A549 treated with GW870086 at 1 μM for 4 hours (cell line): ENCODE measurements around the gene RSPO4. TPM values are rescaled to one million over a fixed set of nuclear protein-coding genes. Genes with fewer than 3 reads are reported as not detected.

Experiments
- total RNA-seq: library from RNA; stranded (reverse); fragments of 200-300 nt; extraction: Qiagen RNA extraction; gene quantifications from 5 replicates; pipeline ENCODE4 v1.2.3, GENCODE V29; 2022; ENCODE audit warnings: low read depth

RSPO4 gene
- not detected in 5 replicates for total RNA-seq

GRCh38 chr20:1001911-1002681 lies at the start of gene RSPO4:
Gene RSPO4, minus strand, starts transcription at chr20:1002311. Its CDS starts 147 bp downstream, at chr20:1002164.

GRCh38 chr20:916125-916799 lies 85.8 kb downstream of the RSPO4 start, which contains the start of gene ANGPT4:
Gene ANGPT4, minus strand, starts transcription at chr20:916334. Its CDS starts 120 bp downstream, at chr20:916214.

Other genes starting within 250 kb of the RSPO4 start
- 0.24 to 0.71 TPM (median 0.40 TPM) in 5 replicates for gene SLC52A3, start 233.8 kb downstream of the RSPO4 start, total RNA-seq
- 6.9 to 10.9 TPM (median 10.1 TPM) in 5 replicates for gene FAM110A, start 168.6 kb downstream of the RSPO4 start, total RNA-seq
- 0.06 to 0.07 TPM in 2 of 5 replicates, not detected in the others for gene ANGPT4, start 86.0 kb downstream of the RSPO4 start, total RNA-seq
- 168 to 242 TPM (median 209 TPM) in 5 replicates for gene PSMF1, start 116.3 kb upstream of the RSPO4 start, total RNA-seq
- gene TMEM74B, start 182.7 kb upstream of the RSPO4 start, total RNA-seq: 1.9 to 3.7 TPM (median 3.3 TPM) in 5 replicates
- gene C20orf202, start 201.1 kb upstream of the RSPO4 start, total RNA-seq: 0.09 TPM in 1 of 5 replicates, not detected in the others
- gene RAD21L1, start 223.7 kb upstream of the RSPO4 start, total RNA-seq: not detected in 5 replicates